ENCODE measurements around the gene LTC4S. TPM values are rescaled to one million over a fixed set of nuclear protein-coding genes. Genes with fewer than 3 reads are reported as not detected.

Gene LTC4S
- total and polyA plus RNA-seq, 2 donors (not counting 3 experiments of a cell fraction or from before 2014, with no cell fraction given): 0.95 to 6.3 TPM

DNA sequence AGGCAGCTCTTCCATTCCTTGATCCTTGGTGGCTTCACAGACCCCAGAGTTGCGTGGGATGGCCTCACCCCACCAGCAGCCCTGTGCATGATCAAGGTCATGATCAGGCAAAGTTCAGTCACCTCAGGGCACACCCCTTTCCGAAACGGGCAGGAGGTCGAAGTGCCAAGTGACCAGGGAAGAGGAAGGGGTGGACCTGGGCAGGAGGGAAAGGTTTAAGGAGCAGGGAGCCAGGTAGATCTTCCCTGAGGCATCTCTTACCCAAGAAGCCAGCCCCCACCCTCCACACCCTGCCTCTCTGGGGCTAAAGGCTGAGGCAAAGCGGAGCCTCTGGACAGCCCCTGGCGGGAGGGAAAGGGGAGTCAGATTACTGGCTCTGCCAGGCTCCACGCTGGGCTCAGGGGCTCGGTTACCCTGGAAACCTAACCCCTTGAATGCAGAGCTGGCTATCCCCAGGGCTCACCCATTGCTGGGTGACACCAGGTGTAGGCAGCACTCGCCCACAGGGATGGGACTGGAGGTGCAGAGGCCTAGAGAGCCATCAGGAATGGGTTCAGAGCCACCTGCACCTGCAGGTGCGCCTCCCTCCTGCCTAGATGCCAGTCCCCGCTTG is 9.3 kb downstream of the LTC4S start:
- Histone ChIP-seq H4K20me1 (replicated peaks; ENCODE audit: control insufficient read depth, extremely low read depth, insufficient read depth, low read length) (no peaks in the 10 kb centered on the region), H3K27me3 (ENCODE audit: control insufficient read depth in 2 of 2, insufficient read depth in 2 of 2, low read length in 2 of 2) (no peaks in the 10 kb centered on the region), H3K9me3 (replicated peaks; ENCODE audit: control insufficient read depth, insufficient read depth, low read length) (no peaks in the 10 kb centered on the region), H3K9me1 (replicated peaks; ENCODE audit: control insufficient read depth, extremely low read depth, insufficient read depth, low read length) (no peaks in the 10 kb centered on the region), H3K4me1 (ENCODE audit: control insufficient read depth, extremely low read depth, insufficient read depth, low read length) (peaks cover 22% of the 10 kb centered on the region), H3K27ac (ENCODE audit: insufficient read depth, low read depth, low read length) (no peak overlapping the region), H3K36me3 (ENCODE audit: control insufficient read depth in 2 of 2, extremely low read depth in 1 of 2, insufficient read depth in 2 of 2, low read length in 2 of 2) (peaks cover 10 to 36% of the 10 kb centered on the region in 2 experiments), H3K4me2 (ENCODE audit: insufficient read depth, low read length) (no peak overlapping the region), H3K79me2 (ENCODE audit: control insufficient read depth, insufficient read depth, low read length) (peaks cover 33% of the 10 kb centered on the region), H2AFZ (ENCODE audit: low read depth, low read length) (no peak overlapping the region), H3K4me3 (replicated peaks in 1 of 3; ENCODE audit: insufficient read depth in 1 of 3, low read depth in 1 of 3, low read length in 3 of 3) (no peak overlapping the region), H3K9ac (replicated peaks; ENCODE audit: extremely low read depth, insufficient read depth, low read length) (no peak overlapping the region)
- no peak for FAIRE-seq
- dilution Hi-C loops (cut with MboI; ENCODE audit: extremely low pct_ligation_motif_present, low sequenced_read_pairs) (no loop called here), intact Hi-C loops (cut with micrococcal nuclease) (loop anchor here (1.0 to 5.0 kb wide), 4 partner anchors 104 to 287 kb away; partner anchors contain the start of genes RNF130 and TBC1D9B)
- TF ChIP-seq MYC (IDR thresholded peaks at IDR 0.05; ENCODE audit: low read depth, low read length) (no peak), JUN (IDR thresholded peaks at IDR 0.05; ENCODE audit: borderline replicate concordance, insufficient read depth, insufficient read length, low read depth) (no peak), EZH2 (IDR thresholded peaks at IDR 0.05; ENCODE audit: borderline replicate concordance, low read depth, low read length, severe bottlenecking) (no peak), FOS (IDR thresholded peaks at IDR 0.05; ENCODE audit: borderline replicate concordance, insufficient read depth, low read length) (no peak), POLR2AphosphoS5 (IDR thresholded peaks at IDR 0.05; ENCODE audit: insufficient read depth, low read depth, low read length) (no peak), GATA2 (IDR thresholded peaks at IDR 0.05; ENCODE audit: insufficient read depth, insufficient read length, low read depth, low read length) (no peak), POLR2A (IDR thresholded peaks at IDR 0.05; ENCODE audit: low read depth, low read length) (no peak)
- TF ChIP-seq, protein P1, sequence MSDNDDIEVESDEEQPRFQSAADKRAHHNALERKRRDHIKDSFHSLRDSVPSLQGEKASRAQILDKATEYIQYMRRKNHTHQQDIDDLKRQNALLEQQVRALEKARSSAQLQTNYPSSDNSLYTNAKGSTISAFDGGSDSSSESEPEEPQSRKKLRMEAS (IDR thresholded peaks at IDR 0.05; ENCODE audit: insufficient read depth, insufficient read length): no peak
- TF ChIP-seq, protein P2, sequence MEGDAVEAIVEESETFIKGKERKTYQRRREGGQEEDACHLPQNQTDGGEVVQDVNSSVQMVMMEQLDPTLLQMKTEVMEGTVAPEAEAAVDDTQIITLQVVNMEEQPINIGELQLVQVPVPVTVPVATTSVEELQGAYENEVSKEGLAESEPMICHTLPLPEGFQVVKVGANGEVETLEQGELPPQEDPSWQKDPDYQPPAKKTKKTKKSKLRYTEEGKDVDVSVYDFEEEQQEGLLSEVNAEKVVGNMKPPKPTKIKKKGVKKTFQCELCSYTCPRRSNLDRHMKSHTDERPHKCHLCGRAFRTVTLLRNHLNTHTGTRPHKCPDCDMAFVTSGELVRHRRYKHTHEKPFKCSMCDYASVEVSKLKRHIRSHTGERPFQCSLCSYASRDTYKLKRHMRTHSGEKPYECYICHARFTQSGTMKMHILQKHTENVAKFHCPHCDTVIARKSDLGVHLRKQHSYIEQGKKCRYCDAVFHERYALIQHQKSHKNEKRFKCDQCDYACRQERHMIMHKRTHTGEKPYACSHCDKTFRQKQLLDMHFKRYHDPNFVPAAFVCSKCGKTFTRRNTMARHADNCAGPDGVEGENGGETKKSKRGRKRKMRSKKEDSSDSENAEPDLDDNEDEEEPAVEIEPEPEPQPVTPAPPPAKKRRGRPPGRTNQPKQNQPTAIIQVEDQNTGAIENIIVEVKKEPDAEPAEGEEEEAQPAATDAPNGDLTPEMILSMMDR (IDR thresholded peaks at IDR 0.05; ENCODE audit: extremely low read depth in 1 of 2, insufficient read depth in 1 of 2, low read depth in 1 of 2, low read length in 2 of 2): no peak
- CTCF ChIA-PET: interaction anchor here (0.7 to 2.4 kb wide), 6 partner anchors 8 to 102 kb away, joined by 3 to 12 read pairs (median 4); no protein-coding TSS in a partner anchor
- POLR2A ChIA-PET: interaction anchor here (2.5 kb wide), 1 partner anchor 18 kb away, joined by 8 read pairs; the partner anchor contains the start of gene SQSTM1
- BruUV-seq (replicated peaks): no TSS peak
- no peak for DNase-seq (ENCODE audit: low read depth, low spot score)

Data from endothelial cell of umbilical vein (primary cell).